B cell (primary cell): Measurements from ENCODE around the gene EMX2. TPM values are rescaled to one million over a fixed set of nuclear protein-coding genes. Genes with fewer than 3 reads are reported as not detected.

Experiments used
- ATAC-seq: fragments of 200-7000 bp; cut with Tn5 transposase; one replicate; pipeline ENCODE4 v1.10.0; 2021; ENCODE audit warnings: low read depth, mild to moderate bottlenecking, moderate number of reproducible peaks, moderate library complexity
- CTCF ChIA-PET: fragments of 350-600 bp; sonication (Branson Sonifier 250); formaldehyde crosslinking; loops from one replicate; lab custom pipeline; 2021; ENCODE audit warnings: antibody characterized with exemption, inconsistent platforms; lab: Charles Lee
- POLR2A ChIA-PET: fragments of 350-600 bp; sonication (Branson Sonifier 250); formaldehyde crosslinking; loops from one replicate; lab custom pipeline; 2021; ENCODE audit warnings: antibody characterized with exemption; lab: Charles Lee
- DNase-seq: peaks from one replicate; pipeline ENCODE4 v3.0.0; 2013
- H2AFZ ChIP-seq: 2 replicates; pipeline ENCODE4 v1.6.1; 2012; ENCODE audit warnings: mild to moderate bottlenecking, low read depth, low read length; ENCODE audit not compliant: insufficient read depth, poor library complexity, severe bottlenecking
- H3K27ac ChIP-seq, 2 donors: 1 replicate in 1 of 2; 2 replicates in 1 of 2; pipeline ENCODE4 v1.5.1; 2012 to 2013; ENCODE audit warnings: low read length in 2 of 2, mild to moderate bottlenecking in 2 of 2, moderate library complexity in 1 of 2
- H3K27me3 ChIP-seq, 4 experiments: fragments of 200-600 bp in 1 of 4; sonication (generic) in 1 of 4; replicated peaks in 1 of 4; 1 replicate in 2 of 4; 2 replicates in 2 of 4; pipeline versions ENCODE4 v1.6.1 to v1.7.0; 2013 to 2016; ENCODE audit warnings: low read length in 3 of 4, mild to moderate bottlenecking in 2 of 4, mixed read lengths in 1 of 4, moderate library complexity in 1 of 4; ENCODE audit not compliant: insufficient read depth in 4 of 4, control insufficient read depth in 3 of 4; ENCODE audit errors: control extremely low read depth in 1 of 4
- H3K36me3 ChIP-seq, 2 experiments: replicated peaks in 1 of 2; 1 replicate in 1 of 2; 2 replicates in 1 of 2; pipeline versions ENCODE4 v1.6.1 to v1.7.1; 2013; ENCODE audit warnings: low read length in 1 of 2; ENCODE audit not compliant: insufficient read depth in 2 of 2, control insufficient read depth in 1 of 2; ENCODE audit errors: control extremely low read depth in 1 of 2, extremely low read depth in 1 of 2
- H3K4me1 ChIP-seq, 2 donors: fragments of 200-600 bp in 1 of 2; sonication (generic) in 1 of 2; 1 replicate in 1 of 2; 2 replicates in 1 of 2; pipeline versions ENCODE4 v1.5.1 to v1.6.1; 2013 to 2017; ENCODE audit warnings: low read length in 2 of 2; ENCODE audit not compliant: control insufficient read depth in 2 of 2, insufficient read depth in 2 of 2
- H3K4me2 ChIP-seq: replicated peaks from 2 replicates; pipeline ENCODE3; 2012; ENCODE audit warnings: mild to moderate bottlenecking, low read depth, low read length; ENCODE audit not compliant: poor library complexity, severe bottlenecking
- H3K4me3 ChIP-seq, 5 experiments: fragments of 200-600 bp in 1 of 5; sonication (generic) in 1 of 5; 1 replicate in 3 of 5; 2 replicates in 2 of 5; pipeline versions ENCODE4 v1.5.1 to v1.7.0; 2011 to 2016; ENCODE audit warnings: low read length in 4 of 5, mild to moderate bottlenecking in 4 of 5, low read depth in 2 of 5, control low read depth in 1 of 5, moderate library complexity in 1 of 5; ENCODE audit not compliant: insufficient read depth in 1 of 5; ENCODE audit errors: control extremely low read depth in 1 of 5, extremely low read depth in 1 of 5
- H3K79me2 ChIP-seq: fragments of 200-600 bp; sonication (generic); one replicate; pipeline ENCODE4 v1.6.0; 2016; ENCODE audit warnings: low read length; ENCODE audit not compliant: control insufficient read depth, insufficient read depth
- H3K9ac ChIP-seq: fragments of 200-600 bp; sonication (generic); 2 replicates; pipeline ENCODE4 v1.6.1; 2017; ENCODE audit warnings: mild to moderate bottlenecking, low read length, moderate library complexity
- H3K9me3 ChIP-seq, 3 donors: one replicate each; pipeline versions ENCODE4 v1.6.1 to v1.7.1; 2013; ENCODE audit warnings: low read length in 2 of 3; ENCODE audit not compliant: control insufficient read depth in 2 of 3, insufficient read depth in 1 of 3; ENCODE audit errors: control extremely low read depth in 1 of 3
- H4K20me1 ChIP-seq: 2 replicates; pipeline ENCODE4 v1.6.0; 2012; ENCODE audit warnings: mild to moderate bottlenecking, low read length; ENCODE audit not compliant: insufficient read depth, control insufficient read depth, poor library complexity, severe bottlenecking
- H3K27ac Mint-ChIP-seq: one replicate; pipeline ENCODE4 v1.8.0; 2021; ENCODE audit warnings: mixed read lengths
- H3K27me3 Mint-ChIP-seq: one replicate; pipeline ENCODE4 v1.8.0; 2021; ENCODE audit warnings: mixed read lengths
- H3K4me1 Mint-ChIP-seq: one replicate; pipeline ENCODE4 v1.8.0; 2021; ENCODE audit warnings: mixed read lengths
- H3K4me3 Mint-ChIP-seq: one replicate; pipeline ENCODE4 v1.8.0; 2021; ENCODE audit warnings: mixed read lengths
- H3K9me3 Mint-ChIP-seq: one replicate; pipeline ENCODE4 v1.8.0; 2022; ENCODE audit warnings: mixed read lengths; ENCODE audit not compliant: insufficient read depth
- CTCF ChIP-seq: fragments of 200-600 bp; IDR thresholded peaks from one replicate; pipeline ENCODE4 v1.8.0; 2022; ENCODE audit warnings: antibody characterized with exemption, mild to moderate bottlenecking
- EZH2 ChIP-seq: IDR thresholded peaks from 2 replicates; pipeline ENCODE4 v1.6.1; 2012; ENCODE audit warnings: borderline replicate concordance, low read depth, mild to moderate bottlenecking, moderate library complexity, low read length; ENCODE audit not compliant: insufficient read depth, poor library complexity, severe bottlenecking
- WGBS: methylation state at CpG from one replicate; pipeline ENCODE4 v1.1.5; 2013; ENCODE audit warnings: missing lambda C conversion rate; ENCODE audit not compliant: insufficient coverage; 5-methylcytosine and 5-hydroxymethylcytosine counted together
- intact Hi-C: fragments of 100-400 bp; cut with micrococcal nuclease; formaldehyde crosslinking; loops from one replicate; pipeline ENCODE4 v1.10.0; 2022
- polyA plus RNA-seq: library from polyadenylated mRNA; depleted of rRNA; stranded (reverse); fragments of >200 nt; gene quantifications from 2 replicates; pipeline ENCODE4 v1.2.3, GENCODE V29; 2012
- total RNA-seq, 2 donors: library from RNA; stranded (reverse); fragments of 120-200 nt in 1 of 2; gene quantifications; 1 replicate in 1 of 2; 2 replicates in 1 of 2; pipeline versions ENCODE4 v1.2.3 to v1.2.4, GENCODE V29; 2013 to 2022

EMX2 gene
- total and polyA plus RNA-seq, 2 donors (not counting 1 experiment from before 2014, with no cell fraction given) = not detected

GRCh38 chr10:117555017-117555416 is 12.5 kb downstream of the EMX2 start:
- no peak for ATAC-seq
- Histone ChIP-seq H3K9ac (no peak overlapping the region), H3K4me2 (no peak overlapping the region), H3K9me3 (peaks cover 0 to 3% (median 0%) of the 10 kb centered on the region in 3 donors), H4K20me1 (no peaks in the 10 kb centered on the region), H3K27ac (no peak overlapping the region), H3K4me1 (no peaks in the 10 kb centered on the region), H3K36me3 (no peaks in the 10 kb centered on the region), H3K79me2 (no peaks in the 10 kb centered on the region), H3K4me3 (no peak overlapping the region), H3K27me3 (peaks cover 0 to 65% (median 18%) of the 10 kb centered on the region in 4 experiments), H2AFZ (no peak overlapping the region)
- POLR2A ChIA-PET = no interaction called here
- Mint-ChIP-seq H3K27me3 (peaks cover 67% of the 10 kb centered on the region), H3K27ac (no peak overlapping the region), H3K9me3 (no peaks in the 10 kb centered on the region), H3K4me3 (no peak overlapping the region), H3K4me1 (no peaks in the 10 kb centered on the region)
- no peak for DNase-seq
- intact Hi-C loops = no loop called here
- no peak for TF ChIP-seq CTCF
- no peak for TF ChIP-seq EZH2
- WGBS = 51% methylated on average over 3 of the region's 12 CpGs
- CTCF ChIA-PET = no interaction called here

- Histone ChIP-seq H3K27me3 (peaks cover 0 to 58% (median 16%) of the 10 kb centered on the region in 4 experiments), H3K36me3 (no peaks in the 10 kb centered on the region), H3K9ac (no peak overlapping the region), H4K20me1 (no peaks in the 10 kb centered on the region), H3K4me2 (no peak overlapping the region), H3K27ac (no peak overlapping the region), H3K79me2 (no peaks in the 10 kb centered on the region), H3K9me3 (peaks cover 0 to 3% (median 0%) of the 10 kb centered on the region in 3 donors), H3K4me1 (no peaks in the 10 kb centered on the region), H3K4me3 (no peak overlapping the region), H2AFZ (no peak overlapping the region)
- DNase-seq (no peak), ATAC-seq (no peak)
- TF ChIP-seq EZH2 (no peak), CTCF (no peak)
- Mint-ChIP-seq H3K4me3 (no peak overlapping the region), H3K9me3 (no peaks in the 10 kb centered on the region), H3K4me1 (no peaks in the 10 kb centered on the region), H3K27me3 (peaks cover 61% of the 10 kb centered on the region), H3K27ac (no peak overlapping the region)
- CTCF ChIA-PET = no interaction called here
- 80% methylated on average over 1 of the region's 1 CpG for whole genome bisulfite sequencing
- POLR2A ChIA-PET = no interaction called here
- intact Hi-C loops = no loop called here
Observed at GRCh38 chr10:117555863-117556262, 13.3 kb downstream of the EMX2 start.
